Fibroblast of villous mesenchyme (primary cell): Measurements from ENCODE around the gene SLC46A1. TPM values are rescaled to one million over a fixed set of nuclear protein-coding genes. Genes with fewer than 3 reads are reported as not detected.
A peak's percentile ranks its signal among the peaks of the same experiment; 100 is the strongest.
"Not testable (repeated sequence)": the region's sequence is repeated elsewhere in the genome, so short reads cannot be mapped to it uniquely, and the experiment has no call there.

Experiments used
- DNase-seq: peaks from one replicate; pipeline ENCODE4 v3.0.0-alpha.2; 2010; ENCODE audit warnings: low read depth
- H3K4me3 ChIP-seq: 2 replicates; pipeline ENCODE4 v1.5.1; 2011; ENCODE audit warnings: low read depth, mild to moderate bottlenecking, low read length
- CTCF ChIP-seq: IDR thresholded peaks from 2 replicates; pipeline ENCODE4 v1.5.1; 2012; ENCODE audit warnings: low read depth, mild to moderate bottlenecking, low read length; ENCODE audit not compliant: insufficient read depth
- total RNA-seq: library from RNA; depleted of rRNA; stranded (reverse); fragments of >200 nt; gene quantifications from 2 replicates; pipeline ENCODE4 v1.2.3, GENCODE V29; 2012

The SLC46A1 gene
- 8.4 and 9.5 TPM in 2 replicates for total RNA-seq

GRCh38 chr17:28405632-28406472 lies at the start of gene SLC46A1:
SLC46A1 (minus strand) TSS chr17:28406212; CDS start chr17:28406114, 98 bp downstream.
- peak within 1 kb of the TSS; percentile 71 for H3K4me3 ChIP-seq
- TF ChIP-seq CTCF, result no peak
- peak; percentile 28 for DNase-seq

GRCh38 chr17:28449859-28450258 lies 43.8 kb upstream of the SLC46A1 start:
- no peak overlapping the region for H3K4me3 ChIP-seq
- no peak for TF ChIP-seq CTCF
- no peak for DNase-seq

- no peak overlapping the region for H3K4me3 ChIP-seq
- TF ChIP-seq CTCF, result no peak
- no peak for DNase-seq
Observed at GRCh38 chr17:28447396-28447760, 41.4 kb upstream of the SLC46A1 start.

GRCh38 chr17:28446716-28447395 lies 40.8 kb upstream of the SLC46A1 start:
- no peak for TF ChIP-seq CTCF
- DNase-seq, result no peak
- no peak overlapping the region for H3K4me3 ChIP-seq

GRCh38 chr17:28443901-28444638 lies 38.1 kb upstream of the SLC46A1 start:
- DNase-seq, result no peak
- no peak overlapping the region for H3K4me3 ChIP-seq
- TF ChIP-seq CTCF, result no peak

- not testable (repeated sequence) for DNase-seq
Observed at GRCh38 chr17:28434326-28434725, 28.3 kb upstream of the SLC46A1 start.

GRCh38 chr17:28433721-28434120 lies 27.7 kb upstream of the SLC46A1 start:
- no peak for TF ChIP-seq CTCF
- DNase-seq, result no peak
- H3K4me3 ChIP-seq, result no peak overlapping the region

More at GRCh38 chr17:28434326-28434725, 28.3 kb upstream of the SLC46A1 start:
- not testable (repeated sequence) for H3K4me3 ChIP-seq

GRCh38 chr17:28427982-28428381 lies 22.0 kb upstream of the SLC46A1 start:
- not testable (repeated sequence) for H3K4me3 ChIP-seq

More at GRCh38 chr17:28427982-28428381, 22.0 kb upstream of the SLC46A1 start:
- not testable (repeated sequence) for DNase-seq
